SJCRH30 (cell line): ENCODE results near the gene CAPN14. TPM values are rescaled to one million over a fixed set of nuclear protein-coding genes. Genes with fewer than 3 reads are reported as not detected.

Experiments used
- total RNA-seq: library from RNA; depleted of rRNA; stranded (reverse); fragments of >200 nt; shearing (Covaris generic); gene quantifications from 2 replicates; pipeline ENCODE4 v1.2.3, GENCODE V29; 2014; rRNA removed

The CAPN14 gene
- total RNA-seq, 1 experiment from 2014 or later = not detected

Other genes with a start within 250 kb of the CAPN14 start
- gene GALNT14, start 79.1 kb downstream of the CAPN14 start, total RNA-seq = not detected in 2 replicates
- gene EHD3, start 16.6 kb upstream of the CAPN14 start, total RNA-seq = not detected in 2 replicates
- gene XDH, start 197.2 kb upstream of the CAPN14 start, total RNA-seq = 0.03 TPM in 1 of 2 replicates, not detected in the other